Inflammatory macrophage treated with lipopolysaccharide for 4 hours (primary cell): ENCODE results near the gene CSPG5.

Source experiments
- DNase-seq: peaks from one replicate; pipeline ENCODE4 v3.0.0-alpha.2; 2020

CSPG5 gene

GRCh38 chr3:47586746-47587145, 8.1 kb upstream of the CSPG5 start:
- no peak for DNase-seq

- no peak for DNase-seq
Measured at GRCh38 chr3:47583320-47584075, 4.8 kb upstream of the CSPG5 start.

- no peak for DNase-seq
Measured at GRCh38 chr3:47581835-47582234, 3.2 kb upstream of the CSPG5 start.

- no peak for DNase-seq
Measured at GRCh38 chr3:47581422-47581821, 2.8 kb upstream of the CSPG5 start.

GRCh38 chr3:47580481-47580880, 1.8 kb upstream of the CSPG5 start:
- DNase-seq = peak; percentile 30

GRCh38 chr3:47579875-47580274, 1.2 kb upstream of the CSPG5 start:
- no peak for DNase-seq

- peak; percentile 3 for DNase-seq
Measured at GRCh38 chr3:47578119-47578632, 489 bp downstream of the CSPG5 start.

- peak; percentile 7 for DNase-seq
Measured at GRCh38 chr3:47577583-47578118, 1.0 kb downstream of the CSPG5 start.

GRCh38 chr3:47573190-47574172, 5.2 kb downstream of the CSPG5 start:
- no peak for DNase-seq

GRCh38 chr3:47571391-47572175, 7.1 kb downstream of the CSPG5 start:
- no peak for DNase-seq

GRCh38 chr3:47568901-47569300, 9.8 kb downstream of the CSPG5 start:
- DNase-seq = no peak

- DNase-seq = no peak
Measured at GRCh38 chr3:47567149-47567548, 11.5 kb downstream of the CSPG5 start.

- DNase-seq = no peak
Measured at GRCh38 chr3:47566667-47567066, 12.0 kb downstream of the CSPG5 start.

GRCh38 chr3:47565734-47566550, 12.7 kb downstream of the CSPG5 start:
- DNase-seq = no peak

GRCh38 chr3:47556351-47556750, 22.3 kb downstream of the CSPG5 start:
- no peak for DNase-seq

- no peak for DNase-seq
Measured at GRCh38 chr3:47554335-47554734, 24.3 kb downstream of the CSPG5 start.

GRCh38 chr3:47553407-47553806, 25.3 kb downstream of the CSPG5 start:
- no peak for DNase-seq

GRCh38 chr3:47542471-47543173, 36.0 kb downstream of the CSPG5 start:
- DNase-seq = no peak

GRCh38 chr3:47541583-47542108, 37.0 kb downstream of the CSPG5 start:
- no peak for DNase-seq

- DNase-seq = no peak
Measured at GRCh38 chr3:47540281-47540680, 38.4 kb downstream of the CSPG5 start.

GRCh38 chr3:47536967-47537366, 41.7 kb downstream of the CSPG5 start:
- no peak for DNase-seq
